Activated T-cell treated with anti-CD3 and anti-CD28 coated beads, Interleukin-2, amount 50 U/mL, for 24 hours (primary cell): ENCODE results near the gene ABR.
A peak's percentile ranks its signal among the peaks of the same experiment; 100 is the strongest.
"Not testable (repeated sequence)": the region's sequence is repeated elsewhere in the genome, so short reads cannot be mapped to it uniquely, and the experiment has no call there.

Experiments used
- DNase-seq: peaks from one replicate; pipeline ENCODE4 v3.0.0-alpha.2; 2020
- H3K27ac Mint-ChIP-seq: 2 replicates; pipeline ENCODE4 v1.8.0; 2020; ENCODE audit warnings: mild to moderate bottlenecking, mixed read lengths
- H3K27me3 Mint-ChIP-seq: 2 replicates; pipeline ENCODE4 v1.8.0; 2020; ENCODE audit warnings: mixed read lengths
- H3K36me3 Mint-ChIP-seq: 2 replicates; pipeline ENCODE4 v1.8.0; 2020; ENCODE audit warnings: low read depth, mixed read lengths
- H3K4me1 Mint-ChIP-seq: 2 replicates; pipeline ENCODE4 v1.8.0; 2020; ENCODE audit warnings: low read depth, mixed read lengths
- H3K4me3 Mint-ChIP-seq: 2 replicates; pipeline ENCODE4 v1.8.0; 2020; ENCODE audit warnings: mild to moderate bottlenecking, moderate library complexity, mixed read lengths
- H3K9me3 Mint-ChIP-seq: 2 replicates; pipeline ENCODE4 v1.8.0; 2020; ENCODE audit warnings: mixed read lengths

The ABR gene

GRCh38 chr17:1059131-1059795, 120.5 kb downstream of the ABR start:
- H3K27ac Mint-ChIP-seq, result no peak overlapping the region
- H3K4me3 Mint-ChIP-seq, result no peak overlapping the region
- H3K9me3 Mint-ChIP-seq, result no peaks in the 10 kb centered on the region
- H3K27me3 Mint-ChIP-seq, result no peaks in the 10 kb centered on the region
- DNase-seq, result no peak
- peaks cover 2% of the 10 kb centered on the region for H3K4me1 Mint-ChIP-seq
- H3K36me3 Mint-ChIP-seq, result peaks cover 62% of the 10 kb centered on the region

GRCh38 chr17:1058423-1059130, 121.2 kb downstream of the ABR start:
- Mint-ChIP-seq H3K27ac (no peak overlapping the region), H3K4me3 (no peak overlapping the region), H3K27me3 (no peaks in the 10 kb centered on the region), H3K4me1 (peaks cover 2% of the 10 kb centered on the region), H3K36me3 (peaks cover 69% of the 10 kb centered on the region), H3K9me3 (no peaks in the 10 kb centered on the region)
- DNase-seq, result peak; percentile 68

- H3K4me3 Mint-ChIP-seq, result no peak overlapping the region
- H3K9me3 Mint-ChIP-seq, result no peaks in the 10 kb centered on the region
Observed at GRCh38 chr17:1056761-1057160, 123.0 kb downstream of the ABR start.

GRCh38 chr17:1055751-1056645, 123.8 kb downstream of the ABR start:
- Mint-ChIP-seq H3K27me3 (no peaks in the 10 kb centered on the region), H3K9me3 (no peaks in the 10 kb centered on the region), H3K36me3 (peaks cover 60% of the 10 kb centered on the region), H3K27ac (no peak overlapping the region), H3K4me3 (no peak overlapping the region), H3K4me1 (peaks cover 2% of the 10 kb centered on the region)
- peak; percentile 57 for DNase-seq

More at GRCh38 chr17:1056761-1057160, 123.0 kb downstream of the ABR start:
- DNase-seq, result no peak
- Mint-ChIP-seq H3K27ac (no peak overlapping the region), H3K4me1 (peaks cover 2% of the 10 kb centered on the region), H3K27me3 (no peaks in the 10 kb centered on the region), H3K36me3 (peaks cover 68% of the 10 kb centered on the region)

GRCh38 chr17:1055231-1055630, 124.5 kb downstream of the ABR start:
- Mint-ChIP-seq H3K4me1 (no peaks in the 10 kb centered on the region), H3K36me3 (peaks cover 56% of the 10 kb centered on the region), H3K27ac (no peak overlapping the region), H3K4me3 (no peak overlapping the region), H3K27me3 (no peaks in the 10 kb centered on the region), H3K9me3 (no peaks in the 10 kb centered on the region)
- DNase-seq, result no peak

GRCh38 chr17:1054656-1055055, 125.1 kb downstream of the ABR start:
- Mint-ChIP-seq H3K36me3 (peaks cover 56% of the 10 kb centered on the region), H3K4me1 (no peaks in the 10 kb centered on the region), H3K9me3 (no peaks in the 10 kb centered on the region), H3K27ac (no peak overlapping the region), H3K27me3 (no peaks in the 10 kb centered on the region), H3K4me3 (no peak overlapping the region)
- DNase-seq, result no peak

GRCh38 chr17:1053661-1054360, 126.0 kb downstream of the ABR start:
- H3K36me3 Mint-ChIP-seq, result peaks cover 54% of the 10 kb centered on the region
- DNase-seq, result no peak
- H3K27me3 Mint-ChIP-seq, result no peaks in the 10 kb centered on the region
- no peaks in the 10 kb centered on the region for H3K9me3 Mint-ChIP-seq
- H3K4me3 Mint-ChIP-seq, result no peak overlapping the region
- no peaks in the 10 kb centered on the region for H3K4me1 Mint-ChIP-seq
- no peak overlapping the region for H3K27ac Mint-ChIP-seq

- Mint-ChIP-seq H3K27me3 (no peaks in the 10 kb centered on the region), H3K4me3 (no peak overlapping the region), H3K36me3 (peaks cover 54% of the 10 kb centered on the region), H3K9me3 (no peaks in the 10 kb centered on the region), H3K27ac (no peak overlapping the region), H3K4me1 (no peaks in the 10 kb centered on the region)
- DNase-seq, result no peak
Observed at GRCh38 chr17:1050996-1051925, 128.5 kb downstream of the ABR start.

- H3K36me3 Mint-ChIP-seq, result peaks cover 52% of the 10 kb centered on the region
- no peak for DNase-seq
- H3K9me3 Mint-ChIP-seq, result no peaks in the 10 kb centered on the region
- H3K27me3 Mint-ChIP-seq, result no peaks in the 10 kb centered on the region
- H3K4me3 Mint-ChIP-seq, result no peak overlapping the region
- no peak overlapping the region for H3K27ac Mint-ChIP-seq
- H3K4me1 Mint-ChIP-seq, result no peaks in the 10 kb centered on the region
Observed at GRCh38 chr17:1050246-1050995, 129.4 kb downstream of the ABR start.

GRCh38 chr17:1049446-1050225, 130.1 kb downstream of the ABR start:
- H3K9me3 Mint-ChIP-seq, result no peaks in the 10 kb centered on the region

GRCh38 chr17:1048516-1049115, 131.2 kb downstream of the ABR start:
- H3K4me1 Mint-ChIP-seq, H3K9me3 Mint-ChIP-seq, H3K4me3 Mint-ChIP-seq, H3K27me3 Mint-ChIP-seq, H3K27ac Mint-ChIP-seq, DNase-seq: not testable (repeated sequence)
- H3K36me3 Mint-ChIP-seq, result peaks cover 46% of the 10 kb centered on the region

More at GRCh38 chr17:1049446-1050225, 130.1 kb downstream of the ABR start:
- H3K4me1 Mint-ChIP-seq, result no peaks in the 10 kb centered on the region
- DNase-seq, result no peak
- no peak overlapping the region for H3K4me3 Mint-ChIP-seq
- no peak overlapping the region for H3K27ac Mint-ChIP-seq
- H3K36me3 Mint-ChIP-seq, result peaks cover 52% of the 10 kb centered on the region
- H3K27me3 Mint-ChIP-seq, result no peaks in the 10 kb centered on the region

- Mint-ChIP-seq H3K27ac (peak overlapping the region; percentile 18), H3K9me3 (no peaks in the 10 kb centered on the region)
Observed at GRCh38 chr17:1047879-1048470, 131.8 kb downstream of the ABR start.

More at GRCh38 chr17:1047879-1048470, 131.8 kb downstream of the ABR start:
- peaks cover 44% of the 10 kb centered on the region for H3K36me3 Mint-ChIP-seq
- no peaks in the 10 kb centered on the region for H3K27me3 Mint-ChIP-seq
- no peak overlapping the region for H3K4me3 Mint-ChIP-seq
- no peak for DNase-seq
- H3K4me1 Mint-ChIP-seq, result no peaks in the 10 kb centered on the region
